HG03280 (cell line): ENCODE results near the gene IL17A.

ENCODE experiments used
- ATAC-seq: cut with Tn5 transposase; IDR thresholded peaks from one replicate; pipeline ENCODE4 v1.9.1; 2021; ENCODE audit warnings: mild to moderate bottlenecking, moderate library complexity; ENCODE audit not compliant: unreplicated experiment

IL17A gene

GRCh38 chr6:52186075-52186474, at the start of gene IL17A:
IL17A (plus strand) TSS chr6:52186375; CDS start chr6:52186432, 57 bp downstream.
- ATAC-seq, result no peak

DNA sequence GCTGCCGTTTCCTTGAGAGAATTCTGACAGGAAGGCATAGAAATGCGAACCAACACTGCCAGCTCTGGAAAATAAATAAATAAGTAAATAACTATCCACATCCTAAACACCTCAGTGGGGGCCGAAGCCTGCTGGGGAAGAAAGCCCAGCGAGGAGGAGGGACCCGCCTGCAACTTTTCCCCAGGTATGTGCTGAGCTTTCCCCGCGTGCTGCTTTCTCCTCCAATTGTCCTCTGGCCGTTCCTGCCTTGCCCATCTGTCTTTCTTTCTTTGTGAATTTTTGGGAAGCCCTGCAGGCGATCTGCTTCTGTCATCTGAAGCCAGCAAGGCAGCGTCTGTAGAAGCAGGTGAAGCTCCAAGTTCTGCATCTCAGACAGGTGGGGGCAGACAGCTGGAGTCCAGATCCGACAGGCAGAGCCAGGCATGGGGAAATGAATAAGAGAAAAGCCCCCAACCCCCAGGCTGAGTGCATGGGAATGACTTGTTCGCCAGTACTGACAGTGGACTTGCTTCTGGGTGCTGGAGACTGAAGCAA, 49.2 kb upstream of the IL17A start:
- ATAC-seq, result no peak

- no peak for ATAC-seq
Observed at GRCh38 chr6:52138284-52138683, 47.9 kb upstream of the IL17A start.

DNA sequence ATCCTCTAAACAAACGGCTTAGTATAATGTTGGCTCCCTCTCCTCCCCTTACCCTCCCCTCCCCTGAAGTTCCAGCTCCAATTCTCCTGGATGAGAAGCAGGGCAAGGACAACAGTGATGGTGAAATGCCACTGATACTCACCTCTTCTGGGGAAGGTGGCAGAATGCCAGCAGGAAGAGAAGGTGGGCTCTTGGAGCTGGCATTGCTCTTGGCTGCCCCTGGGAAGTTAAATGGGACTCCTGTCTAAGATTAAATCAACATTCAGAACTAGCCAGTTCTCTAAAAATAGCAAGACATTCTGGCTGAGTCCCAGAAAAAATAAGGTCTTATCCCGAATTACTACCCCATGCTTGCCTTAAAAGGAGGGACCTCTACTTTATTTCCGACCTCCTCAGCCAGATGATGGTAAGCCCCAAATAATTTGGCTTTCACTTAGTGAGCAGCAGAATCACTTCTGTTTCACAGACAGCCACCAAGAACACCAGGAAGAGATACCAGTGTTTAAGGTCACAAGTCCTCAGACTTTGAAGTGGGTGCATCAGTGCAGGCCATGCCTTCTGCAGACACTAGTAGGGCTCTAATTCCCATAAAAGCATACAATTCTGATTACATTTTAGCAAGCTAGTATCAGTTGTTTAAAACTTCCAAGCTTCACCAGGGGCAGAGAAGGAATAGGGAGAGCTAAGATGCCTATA, 46.0 kb upstream of the IL17A start:
- ATAC-seq, result no peak

DNA sequence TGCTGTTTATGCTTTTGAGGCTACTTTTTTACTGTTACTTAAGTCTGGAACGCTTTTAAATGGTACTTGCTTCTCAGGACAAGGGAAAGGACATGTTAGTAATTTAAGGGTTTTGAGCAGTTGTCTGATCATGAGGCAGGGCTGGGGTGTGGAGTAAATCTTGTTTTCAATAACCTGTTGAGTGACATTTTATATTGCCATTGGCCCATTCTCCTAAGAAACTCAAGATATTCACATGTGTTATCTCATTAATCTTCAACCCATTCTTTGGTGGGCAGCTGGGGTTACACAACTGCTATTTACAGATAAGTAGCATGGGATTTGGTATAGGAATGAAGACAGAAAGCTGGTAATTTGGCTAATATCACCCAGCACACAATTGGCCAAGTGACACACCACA, 44.6 kb upstream of the IL17A start:
- no peak for ATAC-seq

DNA sequence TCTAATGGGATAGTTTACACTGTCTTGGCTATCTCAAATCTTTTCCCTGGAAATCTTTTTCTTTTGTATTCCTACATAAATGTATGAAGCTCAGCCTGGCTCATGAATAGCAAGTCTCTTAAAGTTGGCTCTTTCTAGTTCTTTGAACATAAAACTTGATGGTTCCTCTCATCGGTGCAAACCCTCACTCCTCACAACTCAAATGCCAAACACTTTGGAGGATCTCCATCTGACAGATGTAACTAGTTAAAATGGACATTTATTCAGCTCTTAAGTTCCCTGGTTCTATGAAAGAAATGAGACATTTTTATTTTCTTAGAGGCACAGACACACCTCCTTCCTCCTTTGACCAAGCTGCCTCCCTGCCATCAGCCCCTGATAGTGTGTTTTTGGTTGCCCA, 43.6 kb upstream of the IL17A start:
- no peak for ATAC-seq

DNA sequence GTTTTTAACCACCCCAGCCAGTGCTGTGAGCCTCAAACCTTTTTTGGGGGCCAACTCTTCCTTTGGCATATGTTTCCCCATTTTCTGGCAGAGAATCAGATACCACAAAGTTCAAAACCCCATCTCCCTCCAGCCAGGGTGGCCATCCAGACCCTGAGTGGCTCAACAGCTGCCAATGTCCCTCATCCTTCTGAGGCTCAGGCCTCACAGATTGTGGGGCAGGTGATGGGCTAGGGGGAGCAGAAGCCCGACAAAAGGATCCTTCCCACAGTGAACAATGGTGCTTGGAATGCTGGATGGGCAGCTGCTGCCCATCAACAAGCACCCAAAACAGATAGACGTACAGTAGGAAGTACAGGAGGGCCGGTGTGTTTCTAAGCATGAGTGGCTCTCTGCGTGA, 42.6 kb upstream of the IL17A start:
- ATAC-seq, result no peak

DNA sequence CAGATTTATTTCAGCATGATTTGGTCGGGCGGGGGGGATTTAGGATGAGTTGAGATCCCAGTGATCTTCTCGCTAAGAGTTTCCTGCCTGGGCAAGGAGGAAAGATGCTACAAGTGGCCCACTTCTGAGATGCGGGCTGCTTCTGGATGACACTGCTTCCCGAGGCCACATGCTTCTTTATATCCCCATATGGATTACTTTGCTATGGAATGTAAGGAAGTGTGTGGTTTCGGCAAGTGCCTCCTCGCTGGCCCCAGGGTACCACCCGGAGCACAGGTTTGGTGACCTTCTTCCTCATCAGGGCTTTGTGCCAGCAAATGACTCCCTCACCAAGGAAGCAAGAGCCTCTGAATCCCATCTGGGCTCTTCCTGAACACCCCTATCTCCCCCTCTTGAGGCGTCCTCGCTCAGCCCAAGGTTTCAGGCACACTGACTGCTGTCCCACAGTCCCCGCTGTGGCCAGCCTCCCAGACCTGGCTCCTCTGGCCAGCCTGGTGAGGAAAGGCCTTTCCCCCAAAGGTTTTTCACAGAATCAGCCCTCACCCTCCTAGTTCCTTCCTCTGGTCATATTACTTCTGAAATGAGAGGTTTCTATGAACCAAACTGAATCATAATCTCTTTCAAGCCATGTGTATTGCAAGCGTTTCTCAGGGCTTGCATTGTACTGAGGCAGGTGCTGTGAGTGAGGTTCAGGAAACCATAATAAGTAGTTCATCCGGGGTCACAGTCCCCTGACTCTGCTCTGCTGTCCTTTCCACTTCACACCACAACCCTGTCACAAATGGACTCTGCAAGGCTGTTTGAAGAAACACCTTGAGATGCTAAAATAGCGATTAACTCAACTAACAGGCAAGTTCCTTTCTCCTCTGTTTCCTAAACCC, 41.7 kb upstream of the IL17A start:
- peak; percentile 52 for ATAC-seq

- no peak for ATAC-seq
Observed at GRCh38 chr6:52146851-52147445, 39.2 kb upstream of the IL17A start.

DNA sequence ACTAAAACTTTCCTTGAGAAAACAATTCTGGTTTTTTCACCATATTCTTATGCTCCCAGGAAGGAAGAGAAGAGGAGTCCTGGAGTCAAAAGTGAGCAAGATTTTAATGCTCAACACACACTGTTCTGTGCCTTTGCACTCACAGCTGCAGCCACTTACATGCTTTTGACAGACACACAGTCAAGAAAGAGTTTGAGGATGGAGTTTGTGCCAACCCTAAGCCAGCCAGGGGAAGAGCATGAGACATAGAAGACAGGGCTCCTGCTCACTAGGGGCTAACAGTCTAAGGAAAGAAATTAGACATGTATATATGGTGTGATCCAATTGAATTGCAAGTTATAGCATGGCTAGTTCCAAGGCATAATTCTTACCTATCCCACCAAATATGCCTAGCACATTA, 37.1 kb upstream of the IL17A start:
- ATAC-seq, result no peak

GRCh38 chr6:52149949-52150348, 36.2 kb upstream of the IL17A start:
- no peak for ATAC-seq

- ATAC-seq, result no peak
Observed at GRCh38 chr6:52152070-52152423, 34.1 kb upstream of the IL17A start.

GRCh38 chr6:52152711-52153160, 33.4 kb upstream of the IL17A start:
- no peak for ATAC-seq

DNA sequence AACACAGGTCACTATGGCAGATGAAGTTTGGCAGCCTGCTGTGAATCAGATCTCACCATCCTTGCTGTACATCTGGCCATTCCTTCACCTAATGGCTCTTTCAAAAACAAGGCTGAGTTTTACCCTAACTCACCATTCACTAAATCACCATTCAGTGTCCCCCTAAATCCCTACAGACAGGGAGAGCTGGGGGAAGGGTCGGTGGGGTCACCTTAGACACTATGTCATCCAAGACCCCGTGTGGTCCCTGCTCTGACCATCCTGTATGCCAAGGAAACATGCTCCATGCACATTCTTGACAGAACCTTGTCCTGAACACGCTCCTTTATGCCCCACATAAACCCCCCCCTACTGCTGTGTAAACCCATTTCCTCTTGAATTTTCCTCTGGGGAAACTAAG, 31.8 kb upstream of the IL17A start:
- ATAC-seq, result no peak

GRCh38 chr6:52155791-52156576, 30.2 kb upstream of the IL17A start:
- peak; percentile 79 for ATAC-seq

- peak; percentile 51 for ATAC-seq
Observed at GRCh38 chr6:52157301-52157941, 28.8 kb upstream of the IL17A start.

DNA sequence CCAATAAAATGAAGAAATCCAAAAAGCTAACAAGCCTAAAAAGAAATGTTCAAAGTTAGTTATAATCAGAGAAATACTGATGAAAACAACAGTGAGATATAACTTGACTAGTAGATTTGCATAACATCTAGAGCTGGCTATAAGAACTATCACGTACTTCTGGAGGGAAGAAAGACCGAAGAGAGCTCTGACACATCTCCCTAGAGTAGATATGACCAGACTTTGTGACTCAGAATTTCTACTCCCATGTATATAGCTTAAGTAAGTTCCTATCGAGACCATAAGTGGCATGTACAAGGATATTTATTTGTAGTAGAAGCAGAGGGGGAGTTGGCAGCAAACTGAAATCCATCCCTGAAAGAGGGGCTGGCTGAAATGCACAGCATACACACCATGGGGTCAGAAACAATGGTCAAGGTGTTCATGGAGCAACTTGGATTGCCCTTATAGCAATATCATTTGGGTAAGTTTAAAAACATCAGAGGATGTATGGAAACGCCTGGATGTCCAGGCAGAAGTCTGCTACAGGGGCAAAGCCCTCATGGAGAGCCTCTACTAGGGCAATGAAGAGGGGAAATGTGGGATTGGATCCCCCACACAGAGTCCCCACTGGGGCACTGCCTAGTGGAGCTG, 25.6 kb upstream of the IL17A start:
- ATAC-seq, result no peak

DNA sequence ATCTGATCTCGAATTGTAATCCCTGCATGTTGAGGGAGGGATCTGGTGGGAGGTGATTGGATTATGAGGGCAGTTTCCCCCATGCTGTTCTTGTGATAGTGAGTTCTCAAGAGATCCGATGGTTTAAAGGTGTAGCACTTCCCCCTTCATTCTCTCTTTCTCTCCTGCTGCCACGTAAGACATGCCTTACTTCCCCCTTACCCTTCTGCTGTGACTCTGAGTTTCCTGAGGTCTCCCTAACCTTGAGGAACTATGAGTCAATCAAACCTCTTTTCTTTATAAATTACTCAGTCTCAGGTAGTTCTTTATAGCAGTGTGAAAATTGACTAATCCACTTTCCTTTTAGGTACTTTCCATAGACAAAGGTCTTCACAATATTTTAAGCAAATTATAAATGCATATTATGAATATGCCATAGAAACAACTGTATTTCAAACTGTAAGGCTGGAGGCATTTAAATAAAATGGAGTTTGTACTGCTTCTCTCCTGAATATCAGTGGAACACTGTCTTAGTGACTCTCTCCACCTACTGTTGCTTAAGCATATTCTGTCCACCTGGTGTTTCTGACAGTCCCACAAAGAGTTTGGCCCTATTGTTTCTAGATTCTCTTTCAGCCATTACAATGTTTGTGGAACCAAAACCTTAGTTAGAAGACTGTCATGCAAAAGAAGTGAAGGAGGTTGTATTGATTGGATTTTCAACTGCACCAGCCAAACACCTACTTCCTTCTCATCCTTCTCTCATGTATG, 24.3 kb upstream of the IL17A start:
- ATAC-seq, result peak; percentile 29
